Natural killer cell treated with Interleukin-12 subunit alpha and Interleukin-12 subunit beta and Interleukin-15 and Interleukin-18, amount 100 ng/mL, for 72 hours (primary cell): ENCODE results near the gene LRATD1. TPM values are rescaled to one million over a fixed set of nuclear protein-coding genes. Genes with fewer than 3 reads are reported as not detected.
A peak's percentile ranks its signal among the peaks of the same experiment; 100 is the strongest.
"Not testable (repeated sequence)": the region's sequence is repeated elsewhere in the genome, so short reads cannot be mapped to it uniquely, and the experiment has no call there.

Experiments
- ATAC-seq, 2 donors: fragments of 150-1000 bp; cut with Tn5 transposase in 1 of 2; sonication (Bioruptor Pico), chemical (Tn5 transposase) in 1 of 2; 2 replicates each; pipeline ENCODE4 v1.10.0; 2021
- DNase-seq: peaks from one replicate; pipeline ENCODE4 v3.0.0; 2022; ENCODE audit warnings: low spot score
- H3K27ac Mint-ChIP-seq, 2 donors: 1 replicate in 1 of 2; 2 replicates in 1 of 2; pipeline ENCODE4 v1.8.0; 2022; ENCODE audit warnings: mixed read lengths in 2 of 2, mild to moderate bottlenecking in 1 of 2, moderate library complexity in 1 of 2
- H3K27me3 Mint-ChIP-seq, 2 donors: 1 replicate in 1 of 2; 2 replicates in 1 of 2; pipeline ENCODE4 v1.8.0; 2022; ENCODE audit warnings: mixed read lengths in 2 of 2
- H3K36me3 Mint-ChIP-seq: one replicate; pipeline ENCODE4 v1.8.0; 2022; ENCODE audit warnings: mixed read lengths
- H3K4me1 Mint-ChIP-seq, 2 donors: 1 replicate in 1 of 2; 2 replicates in 1 of 2; pipeline ENCODE4 v1.8.0; 2022; ENCODE audit warnings: low read depth in 2 of 2, mixed read lengths in 2 of 2, mild to moderate bottlenecking in 1 of 2
- H3K4me3 Mint-ChIP-seq: one replicate; pipeline ENCODE4 v1.8.0; 2022; ENCODE audit warnings: mixed read lengths
- H3K9me3 Mint-ChIP-seq: 2 replicates; pipeline ENCODE4 v1.8.0; 2022; ENCODE audit warnings: mixed read lengths
- total RNA-seq, 2 donors: library from RNA; stranded (reverse); gene quantifications; one replicate each; pipeline ENCODE4 v1.2.3, GENCODE V29; 2022

LRATD1 gene
- total RNA-seq, 2 donors from 2014 or later = not detected

DNA sequence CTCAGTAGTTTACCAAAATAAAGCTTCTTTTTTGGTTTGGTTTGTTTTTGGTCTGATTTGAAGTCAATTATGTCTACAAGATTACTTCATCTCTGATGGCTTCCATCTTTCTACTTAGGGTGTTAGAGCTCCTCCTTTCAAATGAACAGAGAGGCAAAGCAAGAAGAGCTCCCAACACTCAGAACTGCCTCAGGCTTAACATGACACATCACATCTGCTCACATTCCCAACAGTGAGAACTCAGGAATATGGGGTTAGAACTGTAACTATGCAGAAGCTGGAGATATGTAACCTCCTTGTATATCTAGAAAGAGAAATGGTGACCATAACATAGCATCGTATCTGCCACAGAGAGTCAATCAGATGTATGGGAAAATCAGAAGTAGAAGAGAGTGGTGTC lies 11.4 kb upstream of the LRATD1 start:
- Mint-ChIP-seq H3K36me3 (no peaks in the 10 kb centered on the region), H3K27ac (no peak overlapping the region), H3K4me1 (no peaks in the 10 kb centered on the region), H3K27me3 (no peaks in the 10 kb centered on the region), H3K9me3 (peaks cover 9% of the 10 kb centered on the region), H3K4me3 (no peak overlapping the region)
- ATAC-seq = no peak
- no peak for DNase-seq

- DNase-seq (no peak), ATAC-seq (no peak)
- Mint-ChIP-seq H3K27me3 (no peaks in the 10 kb centered on the region), H3K36me3 (no peaks in the 10 kb centered on the region), H3K4me1 (no peaks in the 10 kb centered on the region), H3K9me3 (peaks cover 9% of the 10 kb centered on the region), H3K4me3 (no peak overlapping the region), H3K27ac (no peak overlapping the region)
Observed at GRCh38 chr2:14621906-14622549, 10.5 kb upstream of the LRATD1 start.

GRCh38 chr2:14622550-14622939 lies 10.0 kb upstream of the LRATD1 start:
- not testable (repeated sequence) for DNase-seq, ATAC-seq

GRCh38 chr2:14623237-14623636 lies 9.3 kb upstream of the LRATD1 start:
- DNase-seq (no peak), ATAC-seq (no peak)
- Mint-ChIP-seq H3K9me3 (peaks cover 14% of the 10 kb centered on the region), H3K4me1 (no peaks in the 10 kb centered on the region), H3K4me3 (no peak overlapping the region), H3K27ac (no peak overlapping the region), H3K36me3 (no peaks in the 10 kb centered on the region), H3K27me3 (peaks cover 0 to 2% of the 10 kb centered on the region in 2 donors)

More at GRCh38 chr2:14622550-14622939, 10.0 kb upstream of the LRATD1 start:
- not testable (repeated sequence) for H3K4me1 Mint-ChIP-seq, H3K9me3 Mint-ChIP-seq, H3K36me3 Mint-ChIP-seq, H3K4me3 Mint-ChIP-seq, H3K27ac Mint-ChIP-seq, H3K27me3 Mint-ChIP-seq

GRCh38 chr2:14626873-14627272 lies 5.6 kb upstream of the LRATD1 start:
- Mint-ChIP-seq H3K4me3 (no peak overlapping the region), H3K4me1 (no peaks in the 10 kb centered on the region), H3K9me3 (peaks cover 9% of the 10 kb centered on the region), H3K27ac (no peak overlapping the region), H3K36me3 (no peaks in the 10 kb centered on the region), H3K27me3 (peaks cover 5 to 13% of the 10 kb centered on the region in 2 donors)
- DNase-seq (no peak), ATAC-seq (no peak)

DNA sequence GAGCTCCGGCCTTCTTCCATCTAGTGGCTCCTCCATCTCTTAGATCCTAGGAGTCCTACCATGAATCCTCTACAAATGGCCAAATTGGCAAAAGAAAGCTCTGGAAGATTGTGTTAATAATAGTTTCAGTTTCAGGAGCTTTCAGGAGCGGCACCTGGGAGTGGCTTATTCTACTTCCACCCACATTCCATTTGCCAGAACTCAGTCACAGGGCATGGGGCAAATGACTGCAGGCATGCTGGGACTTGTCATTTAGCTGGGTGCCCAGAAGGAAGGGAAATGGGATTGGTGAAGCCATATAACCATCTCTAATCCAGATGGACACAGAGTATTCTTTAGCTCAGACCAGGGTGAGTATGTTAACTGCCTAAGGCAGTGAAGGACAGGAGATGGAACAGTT lies 3.6 kb upstream of the LRATD1 start:
- no peak overlapping the region for H3K27ac Mint-ChIP-seq

DNA sequence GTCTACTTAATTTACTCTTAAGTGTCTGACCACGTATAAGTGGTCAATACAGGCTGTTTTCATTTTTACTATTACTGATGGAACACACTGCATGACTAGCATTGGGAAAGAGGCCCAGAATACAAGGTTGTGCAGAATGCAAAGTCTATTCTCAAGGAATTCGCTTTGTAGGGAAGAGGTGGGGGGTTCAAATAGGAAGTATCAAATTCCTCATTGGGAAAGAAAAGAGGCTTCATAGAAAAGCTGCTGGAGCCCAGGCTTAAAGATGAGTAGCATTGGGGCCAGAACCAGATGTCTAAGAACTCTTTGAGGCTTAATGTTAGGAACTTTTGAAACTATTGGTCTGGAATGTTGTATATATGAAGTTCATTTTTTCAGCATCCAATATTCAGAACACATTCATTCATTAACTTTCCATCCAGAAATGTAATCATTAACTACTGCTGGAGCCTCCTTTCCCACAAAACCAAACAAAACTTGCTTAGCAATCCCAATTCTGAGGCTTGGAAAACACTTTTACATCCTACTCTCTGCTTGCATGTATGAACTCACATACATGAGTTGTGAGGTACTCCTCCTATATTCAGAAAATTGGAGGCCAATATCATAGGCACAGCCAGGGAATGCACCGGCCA lies 994 bp upstream of the LRATD1 start:
- ATAC-seq = no peak
- Mint-ChIP-seq H3K4me1 (peaks cover 0 to 2% of the 10 kb centered on the region in 2 donors), H3K9me3 (peaks cover 6% of the 10 kb centered on the region), H3K36me3 (peaks cover 4% of the 10 kb centered on the region), H3K27me3 (peaks cover 11 to 27% of the 10 kb centered on the region in 2 donors), H3K27ac (no peak overlapping the region), H3K4me3 (no peak overlapping the region)
- DNase-seq = no peak

More for the DNA sequence above, 3.6 kb upstream of the LRATD1 start:
- Mint-ChIP-seq H3K36me3 (no peaks in the 10 kb centered on the region), H3K4me1 (peaks cover 0 to 2% of the 10 kb centered on the region in 2 donors), H3K27me3 (peaks cover 5 to 22% of the 10 kb centered on the region in 2 donors), H3K4me3 (no peak overlapping the region), H3K9me3 (peaks cover 6% of the 10 kb centered on the region)
- DNase-seq (no peak), ATAC-seq (no peak)

DNA sequence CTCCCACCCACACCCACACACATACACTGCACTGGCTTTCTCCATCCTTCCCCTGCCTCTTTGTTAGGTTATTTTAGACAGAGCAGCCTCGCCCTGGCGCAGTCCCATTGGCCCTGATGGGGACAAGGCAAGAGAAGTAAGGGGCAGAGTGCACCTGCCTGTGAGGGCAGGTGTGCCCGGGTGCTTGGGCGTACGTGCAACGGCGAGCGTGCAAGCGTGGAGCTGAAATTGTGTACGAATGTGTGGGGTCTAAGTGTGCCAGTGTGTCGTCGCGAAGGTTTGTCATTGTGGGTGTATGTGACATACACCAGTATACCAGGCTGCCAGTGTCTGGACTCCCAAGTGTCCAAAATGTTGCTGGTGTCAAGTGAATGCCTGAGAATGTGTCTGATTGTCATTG lies 544 bp downstream of the LRATD1 start:
- no peak overlapping the region for H3K27ac Mint-ChIP-seq
- H3K4me1 Mint-ChIP-seq = peaks cover 0 to 2% of the 10 kb centered on the region in 2 donors
- H3K27me3 Mint-ChIP-seq = peaks cover 20 to 34% of the 10 kb centered on the region in 2 donors
- no peak for DNase-seq
- ATAC-seq = peak in 1 of 2 donors; percentile 15
- H3K36me3 Mint-ChIP-seq = peaks cover 5% of the 10 kb centered on the region
- H3K9me3 Mint-ChIP-seq = peaks cover 3% of the 10 kb centered on the region
- no peak overlapping the region for H3K4me3 Mint-ChIP-seq

DNA sequence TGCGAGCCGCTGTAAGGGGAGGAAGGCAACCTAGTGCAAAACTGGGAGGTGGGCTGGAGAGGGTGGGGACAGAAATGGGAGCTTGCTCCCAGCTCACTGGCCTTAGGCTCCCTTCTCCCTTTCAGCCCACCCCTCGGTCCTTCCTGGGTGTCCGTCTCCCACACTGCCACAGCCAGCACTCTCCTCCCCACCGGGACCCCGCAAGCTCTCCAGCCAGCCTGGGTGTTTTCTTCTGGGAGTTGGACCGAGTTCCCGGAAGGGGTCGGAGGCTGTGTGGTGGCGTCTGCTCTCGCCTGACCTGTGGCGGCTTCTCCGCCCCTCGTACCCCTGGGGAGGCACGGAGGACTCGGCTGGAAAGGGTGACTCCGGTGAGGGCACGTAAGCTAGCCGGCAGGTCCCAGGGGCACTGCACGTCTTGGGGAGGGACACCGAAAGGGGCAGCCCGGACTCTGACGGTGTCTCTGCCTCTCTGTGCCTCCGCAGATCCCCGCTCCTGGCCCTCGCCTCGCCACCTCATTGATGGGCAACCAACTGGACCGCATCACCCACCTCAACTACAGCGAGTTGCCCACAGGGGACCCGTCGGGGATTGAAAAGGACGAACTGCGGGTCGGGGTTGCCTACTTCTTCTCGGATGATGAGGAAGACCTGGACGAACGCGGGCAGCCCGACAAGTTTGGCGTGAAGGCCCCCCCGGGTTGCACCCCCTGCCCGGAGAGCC lies 1.1 kb downstream of the LRATD1 start:
- H3K9me3 Mint-ChIP-seq = no peaks in the 10 kb centered on the region
- ATAC-seq (peak in 1 of 2 donors; percentile 45), DNase-seq (no peak)
- H3K27ac Mint-ChIP-seq = no peak overlapping the region
- peaks cover 0 to 2% of the 10 kb centered on the region in 2 donors for H3K4me1 Mint-ChIP-seq
- no peak overlapping the region for H3K4me3 Mint-ChIP-seq
- H3K36me3 Mint-ChIP-seq = peaks cover 5% of the 10 kb centered on the region
- peaks cover 20 to 30% of the 10 kb centered on the region in 2 donors for H3K27me3 Mint-ChIP-seq

GRCh38 chr2:14634182-14634488 lies 1.6 kb downstream of the LRATD1 start:
- H3K4me1 Mint-ChIP-seq = peaks cover 0 to 2% of the 10 kb centered on the region in 2 donors
- peak; percentile 8 to 17 for ATAC-seq
- peaks cover 20 to 30% of the 10 kb centered on the region in 2 donors for H3K27me3 Mint-ChIP-seq
- H3K36me3 Mint-ChIP-seq = peaks cover 5% of the 10 kb centered on the region
- no peaks in the 10 kb centered on the region for H3K9me3 Mint-ChIP-seq
- H3K27ac Mint-ChIP-seq = no peak overlapping the region
- no peak for DNase-seq
- H3K4me3 Mint-ChIP-seq = no peak overlapping the region

DNA sequence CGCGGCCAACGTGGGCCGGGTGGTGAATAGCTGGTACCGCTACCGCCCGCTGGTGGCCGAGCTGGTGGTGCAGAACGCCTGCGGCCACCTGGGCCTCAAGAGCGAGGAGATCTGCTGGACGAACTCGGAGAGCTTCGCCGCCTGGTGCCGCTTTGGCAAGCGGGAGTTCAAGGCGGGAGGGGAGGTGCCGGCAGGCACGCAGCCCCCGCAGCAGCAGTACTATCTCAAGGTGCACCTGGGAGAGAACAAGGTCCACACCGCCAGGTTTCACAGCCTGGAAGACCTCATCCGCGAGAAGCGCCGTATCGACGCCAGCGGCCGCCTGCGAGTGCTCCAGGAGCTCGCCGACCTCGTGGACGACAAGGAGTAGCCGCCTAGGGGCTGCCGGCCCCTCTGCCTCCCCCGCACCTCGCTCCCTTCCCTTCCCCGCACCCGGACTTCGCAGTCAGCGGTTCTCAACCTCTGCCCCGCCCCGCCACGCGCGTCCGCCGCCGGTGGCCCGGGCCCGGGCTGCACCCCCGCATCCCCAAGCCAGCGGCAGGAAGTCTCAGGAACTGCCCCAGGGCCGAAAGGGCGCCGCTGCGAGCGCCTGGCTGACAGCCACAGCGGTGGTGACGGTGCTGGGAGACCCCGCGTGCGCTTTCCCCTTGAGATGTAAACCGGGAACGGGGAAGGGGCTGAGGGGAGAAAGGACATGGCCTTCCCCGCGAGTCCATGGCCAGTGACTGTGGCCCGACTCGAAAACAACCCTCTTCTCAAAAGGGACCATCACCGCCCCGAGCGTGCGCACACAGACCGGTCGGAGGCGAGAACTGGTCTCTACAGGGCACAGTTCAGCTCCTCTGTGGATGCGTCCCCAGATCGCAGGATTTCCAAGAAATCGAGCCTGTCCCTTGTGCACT lies 2.2 kb downstream of the LRATD1 start:
- H3K27me3 Mint-ChIP-seq = peaks cover 20 to 30% of the 10 kb centered on the region in 2 donors
- ATAC-seq (peak; percentile 6 to 12), DNase-seq (no peak)
- no peak overlapping the region for H3K27ac Mint-ChIP-seq
- no peak overlapping the region for H3K4me3 Mint-ChIP-seq
- no peaks in the 10 kb centered on the region for H3K9me3 Mint-ChIP-seq
- H3K4me1 Mint-ChIP-seq = peaks cover 0 to 2% of the 10 kb centered on the region in 2 donors
- peaks cover 5% of the 10 kb centered on the region for H3K36me3 Mint-ChIP-seq

- H3K9me3 Mint-ChIP-seq = no peaks in the 10 kb centered on the region
- no peak for DNase-seq
- H3K27me3 Mint-ChIP-seq = peaks cover 20 to 30% of the 10 kb centered on the region in 2 donors
- no peak overlapping the region for H3K27ac Mint-ChIP-seq
- peaks cover 5% of the 10 kb centered on the region for H3K36me3 Mint-ChIP-seq
- peaks cover 0 to 2% of the 10 kb centered on the region in 2 donors for H3K4me1 Mint-ChIP-seq
- no peak overlapping the region for H3K4me3 Mint-ChIP-seq
- ATAC-seq = peak in 1 of 2 donors; percentile 8
Observed at GRCh38 chr2:14635391-14635871, 2.9 kb downstream of the LRATD1 start.

DNA sequence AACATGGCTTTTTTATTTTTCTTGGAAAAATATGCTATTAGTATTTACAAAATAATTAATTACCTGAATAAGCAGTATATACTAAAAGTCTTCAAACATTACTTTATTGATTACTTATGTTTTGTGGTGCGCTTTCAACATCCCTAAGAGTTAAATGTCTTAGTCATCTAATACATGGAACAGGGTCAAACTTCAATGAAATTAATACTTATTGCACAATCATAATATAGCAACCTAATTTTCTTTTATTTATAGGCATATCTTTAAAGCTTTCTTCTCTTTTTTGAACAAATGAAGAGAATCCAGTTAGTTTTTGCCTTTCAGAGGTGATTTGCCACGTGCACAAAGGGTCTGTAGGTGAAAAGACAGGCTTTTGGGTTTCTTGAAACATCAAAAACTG lies 6.0 kb downstream of the LRATD1 start:
- H3K36me3 Mint-ChIP-seq = peaks cover 5% of the 10 kb centered on the region
- DNase-seq = no peak
- peaks cover 12 to 15% of the 10 kb centered on the region in 2 donors for H3K27me3 Mint-ChIP-seq
- H3K9me3 Mint-ChIP-seq = peaks cover 4% of the 10 kb centered on the region
- no peak overlapping the region for H3K4me3 Mint-ChIP-seq
- H3K27ac Mint-ChIP-seq = no peak overlapping the region
- H3K4me1 Mint-ChIP-seq = no peaks in the 10 kb centered on the region
- no peak for ATAC-seq
